Measurements from ENCODE around the gene BICDL2.
"Not testable (repeated sequence)": the region's sequence is repeated elsewhere in the genome, so short reads cannot be mapped to it uniquely, and the experiment has no call there.

GRCh38 chr16:3052571-3053329 is 16.0 kb upstream of the BICDL2 start:
- TF ChIP-seq, protein P1, sequence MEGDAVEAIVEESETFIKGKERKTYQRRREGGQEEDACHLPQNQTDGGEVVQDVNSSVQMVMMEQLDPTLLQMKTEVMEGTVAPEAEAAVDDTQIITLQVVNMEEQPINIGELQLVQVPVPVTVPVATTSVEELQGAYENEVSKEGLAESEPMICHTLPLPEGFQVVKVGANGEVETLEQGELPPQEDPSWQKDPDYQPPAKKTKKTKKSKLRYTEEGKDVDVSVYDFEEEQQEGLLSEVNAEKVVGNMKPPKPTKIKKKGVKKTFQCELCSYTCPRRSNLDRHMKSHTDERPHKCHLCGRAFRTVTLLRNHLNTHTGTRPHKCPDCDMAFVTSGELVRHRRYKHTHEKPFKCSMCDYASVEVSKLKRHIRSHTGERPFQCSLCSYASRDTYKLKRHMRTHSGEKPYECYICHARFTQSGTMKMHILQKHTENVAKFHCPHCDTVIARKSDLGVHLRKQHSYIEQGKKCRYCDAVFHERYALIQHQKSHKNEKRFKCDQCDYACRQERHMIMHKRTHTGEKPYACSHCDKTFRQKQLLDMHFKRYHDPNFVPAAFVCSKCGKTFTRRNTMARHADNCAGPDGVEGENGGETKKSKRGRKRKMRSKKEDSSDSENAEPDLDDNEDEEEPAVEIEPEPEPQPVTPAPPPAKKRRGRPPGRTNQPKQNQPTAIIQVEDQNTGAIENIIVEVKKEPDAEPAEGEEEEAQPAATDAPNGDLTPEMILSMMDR (conservative IDR thresholded peaks at IDR 0.05; ENCODE audit: low read depth, low read length): not testable (repeated sequence)
- TF ChIP-seq EZH2 (IDR thresholded peaks at IDR 0.05; ENCODE audit: borderline replicate concordance, low read depth, low read length, poor library complexity, severe bottlenecking): not testable (repeated sequence)

Measured in A673 (cell line).